Endothelial cell (in vitro differentiated cells): ENCODE data around the gene KBTBD8. TPM values are rescaled to one million over a fixed set of nuclear protein-coding genes. Genes with fewer than 3 reads are reported as not detected.

Experiments used
- DNase-seq: peaks from one replicate; pipeline ENCODE4 v3.0.0; 2021; ENCODE audit warnings: low spot score
- H3K27ac Mint-ChIP-seq: one replicate; pipeline ENCODE4 v1.8.0; 2021; ENCODE audit warnings: mixed read lengths, inconsistent platforms; ENCODE audit not compliant: unreplicated experiment
- H3K27me3 Mint-ChIP-seq: one replicate; pipeline ENCODE4 v1.8.0; 2021; ENCODE audit warnings: mild to moderate bottlenecking, moderate library complexity, mixed read lengths, inconsistent platforms; ENCODE audit not compliant: unreplicated experiment
- H3K36me3 Mint-ChIP-seq: one replicate; pipeline ENCODE4 v1.8.0; 2021; ENCODE audit warnings: mild to moderate bottlenecking, low read depth, mixed read lengths, inconsistent platforms; ENCODE audit not compliant: unreplicated experiment
- H3K4me1 Mint-ChIP-seq: one replicate; pipeline ENCODE4 v1.8.0; 2021; ENCODE audit warnings: mild to moderate bottlenecking, mixed read lengths, inconsistent platforms; ENCODE audit not compliant: unreplicated experiment
- H3K4me3 Mint-ChIP-seq: one replicate; pipeline ENCODE4 v1.8.0; 2021; ENCODE audit warnings: mild to moderate bottlenecking, mixed read lengths, inconsistent platforms; ENCODE audit not compliant: unreplicated experiment
- H3K9me3 Mint-ChIP-seq: one replicate; pipeline ENCODE4 v1.8.0; 2021; ENCODE audit warnings: mixed read lengths, inconsistent platforms; ENCODE audit not compliant: unreplicated experiment
- long read RNA-seq: library from polyadenylated mRNA; unstranded; transcript quantifications from one replicate; pipeline ENCODE4 v2.0.0, GENCODE V29; 2020; ENCODE audit not compliant: unreplicated experiment
- total RNA-seq: library from RNA; stranded (reverse); fragmentation: NEBNext Ultra II Directional; extraction: Animal tissue kit (Norgen Biotek cat#: 25700); gene quantifications from one replicate; pipeline ENCODE4 v1.2.1, GENCODE V29; 2021; ENCODE audit not compliant: unreplicated experiment
- TF ChIP-seq, protein P1 (sequence below): fragments of 200-600 bp; sonication (generic); IDR thresholded peaks from one replicate; pipeline ENCODE4 v1.5.0; 2021; ENCODE audit warnings: antibody characterized with exemption; ENCODE audit not compliant: unreplicated experiment

KBTBD8 gene
- total RNA-seq: 6.3 TPM
- long read RNA-seq: 0 reads

GRCh38 chr3:66998113-66998903 lies at the start of gene KBTBD8:
Gene KBTBD8 (plus strand): TSS chr3:66998307. CDS start chr3:66998356, 49 bp downstream.
- peak within 1 kb of the TSS; percentile 61 for H3K27ac Mint-ChIP-seq
- H3K4me3 Mint-ChIP-seq: peak within 1 kb of the TSS; percentile 93

GRCh38 chr3:66948838-66949237 lies 49.3 kb upstream of the KBTBD8 start:
- H3K9me3 Mint-ChIP-seq: no peaks in the 10 kb centered on the region
- no peak overlapping the region for H3K4me3 Mint-ChIP-seq
- H3K36me3 Mint-ChIP-seq: no peaks in the 10 kb centered on the region
- peaks cover 1% of the 10 kb centered on the region for H3K27me3 Mint-ChIP-seq
- TF ChIP-seq, protein P1, sequence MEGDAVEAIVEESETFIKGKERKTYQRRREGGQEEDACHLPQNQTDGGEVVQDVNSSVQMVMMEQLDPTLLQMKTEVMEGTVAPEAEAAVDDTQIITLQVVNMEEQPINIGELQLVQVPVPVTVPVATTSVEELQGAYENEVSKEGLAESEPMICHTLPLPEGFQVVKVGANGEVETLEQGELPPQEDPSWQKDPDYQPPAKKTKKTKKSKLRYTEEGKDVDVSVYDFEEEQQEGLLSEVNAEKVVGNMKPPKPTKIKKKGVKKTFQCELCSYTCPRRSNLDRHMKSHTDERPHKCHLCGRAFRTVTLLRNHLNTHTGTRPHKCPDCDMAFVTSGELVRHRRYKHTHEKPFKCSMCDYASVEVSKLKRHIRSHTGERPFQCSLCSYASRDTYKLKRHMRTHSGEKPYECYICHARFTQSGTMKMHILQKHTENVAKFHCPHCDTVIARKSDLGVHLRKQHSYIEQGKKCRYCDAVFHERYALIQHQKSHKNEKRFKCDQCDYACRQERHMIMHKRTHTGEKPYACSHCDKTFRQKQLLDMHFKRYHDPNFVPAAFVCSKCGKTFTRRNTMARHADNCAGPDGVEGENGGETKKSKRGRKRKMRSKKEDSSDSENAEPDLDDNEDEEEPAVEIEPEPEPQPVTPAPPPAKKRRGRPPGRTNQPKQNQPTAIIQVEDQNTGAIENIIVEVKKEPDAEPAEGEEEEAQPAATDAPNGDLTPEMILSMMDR: no peak
- no peaks in the 10 kb centered on the region for H3K4me1 Mint-ChIP-seq
- DNase-seq: no peak
- no peak overlapping the region for H3K27ac Mint-ChIP-seq

More at GRCh38 chr3:66998113-66998903, at the start of gene KBTBD8:
- H3K4me1 Mint-ChIP-seq: peaks cover 9% of the 10 kb centered on the region
- H3K27me3 Mint-ChIP-seq: peaks cover 2% of the 10 kb centered on the region
- DNase-seq: peak; percentile 98
- H3K9me3 Mint-ChIP-seq: no peaks in the 10 kb centered on the region
- TF ChIP-seq, protein P1: no peak
- no peaks in the 10 kb centered on the region for H3K36me3 Mint-ChIP-seq

GRCh38 chr3:66949898-66950297 lies 48.2 kb upstream of the KBTBD8 start:
- TF ChIP-seq, protein P1: no peak
- no peaks in the 10 kb centered on the region for H3K27me3 Mint-ChIP-seq
- DNase-seq: no peak

GRCh38 chr3:66952357-66952756 lies 45.8 kb upstream of the KBTBD8 start:
- no peaks in the 10 kb centered on the region for H3K36me3 Mint-ChIP-seq
- no peaks in the 10 kb centered on the region for H3K4me1 Mint-ChIP-seq
- no peaks in the 10 kb centered on the region for H3K9me3 Mint-ChIP-seq
- no peaks in the 10 kb centered on the region for H3K27me3 Mint-ChIP-seq
- TF ChIP-seq, protein P1: no peak
- no peak for DNase-seq
- H3K4me3 Mint-ChIP-seq: no peak overlapping the region
- no peak overlapping the region for H3K27ac Mint-ChIP-seq

More at GRCh38 chr3:66949898-66950297, 48.2 kb upstream of the KBTBD8 start:
- no peaks in the 10 kb centered on the region for H3K4me1 Mint-ChIP-seq
- H3K27ac Mint-ChIP-seq: no peak overlapping the region
- H3K36me3 Mint-ChIP-seq: no peaks in the 10 kb centered on the region
- H3K9me3 Mint-ChIP-seq: no peaks in the 10 kb centered on the region
- no peak overlapping the region for H3K4me3 Mint-ChIP-seq

DNA sequence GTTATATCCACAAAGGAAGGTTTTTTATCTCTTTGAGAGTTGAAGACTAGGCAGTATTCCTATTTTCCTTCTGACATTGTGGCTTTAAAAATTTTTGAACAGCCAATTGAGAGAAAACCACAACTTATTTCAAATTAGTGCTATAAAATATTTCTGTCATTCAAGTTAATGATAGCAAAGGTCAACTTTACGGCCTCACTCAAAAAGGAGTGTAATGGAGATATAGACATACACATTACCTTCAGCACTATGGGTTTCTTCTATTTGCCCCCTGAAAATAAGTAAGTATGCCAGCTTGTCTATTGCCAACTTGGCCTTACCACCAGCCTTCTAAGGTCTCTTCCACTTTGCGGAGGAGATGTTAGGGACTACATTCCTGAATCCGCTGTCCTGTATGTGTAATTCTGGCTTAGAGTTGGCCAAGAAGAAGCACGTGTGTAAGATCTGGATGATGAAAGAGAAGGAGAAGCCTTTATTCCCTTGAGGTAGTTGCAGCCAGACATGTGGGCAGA lies 44.1 kb upstream of the KBTBD8 start:
- no peak for DNase-seq
- Mint-ChIP-seq H3K36me3 (no peaks in the 10 kb centered on the region), H3K27me3 (no peaks in the 10 kb centered on the region), H3K9me3 (no peaks in the 10 kb centered on the region), H3K4me3 (no peak overlapping the region), H3K4me1 (no peaks in the 10 kb centered on the region), H3K27ac (no peak overlapping the region)
- TF ChIP-seq, protein P1: no peak
